Raji (cell line): ENCODE results near the gene PINK1.

Source experiments
- POLR2A ChIP-seq: IDR thresholded peaks from 2 replicates; pipeline ENCODE4 v1.6.1; 2011; ENCODE audit warnings: low read depth, low read length, control low read depth; ENCODE audit not compliant: insufficient read depth

The PINK1 gene

GRCh38 chr1:20696397-20697333, 63.4 kb downstream of the PINK1 start:
- no peak for TF ChIP-seq POLR2A

- TF ChIP-seq POLR2A = no peak
Observed at GRCh38 chr1:20697563-20697962, 64.3 kb downstream of the PINK1 start.

DNA sequence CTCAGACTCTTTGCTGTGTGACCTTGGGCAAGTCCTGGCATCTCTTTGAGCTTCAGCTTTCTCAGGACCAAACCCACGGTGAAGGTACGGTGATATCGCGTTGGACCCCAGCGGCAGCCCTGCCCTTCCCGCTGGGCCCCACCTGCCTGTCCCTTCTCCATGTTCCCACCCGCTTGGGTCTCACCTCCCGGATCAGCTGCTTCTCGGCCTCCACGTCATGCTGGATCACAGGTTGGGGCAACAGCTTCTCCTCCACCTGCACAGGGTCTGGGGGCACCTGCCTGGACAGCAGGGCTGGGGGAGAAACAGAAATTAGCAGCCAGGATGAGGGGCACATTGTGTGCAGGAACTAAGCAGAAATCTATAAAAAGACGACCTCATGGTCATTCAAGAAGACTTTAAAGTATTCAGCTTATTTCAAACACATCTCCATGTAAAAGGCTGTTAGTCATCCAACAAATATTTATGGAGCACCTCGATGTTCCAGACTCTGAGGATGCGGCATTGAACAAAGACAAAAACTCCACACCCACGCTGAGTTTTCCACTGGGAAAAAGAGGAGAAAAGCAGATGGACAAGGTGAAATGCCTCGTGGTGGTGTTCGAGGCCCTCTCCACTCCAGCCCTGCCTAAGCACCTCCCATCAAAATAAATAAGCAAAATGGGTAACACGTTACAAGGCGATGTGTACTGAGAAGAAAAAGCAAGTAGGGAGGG, 65.1 kb downstream of the PINK1 start:
- no peak for TF ChIP-seq POLR2A

- no peak for TF ChIP-seq POLR2A
Observed at GRCh38 chr1:20699558-20699957, 66.3 kb downstream of the PINK1 start.

- no peak for TF ChIP-seq POLR2A
Observed at GRCh38 chr1:20700636-20701215, 67.5 kb downstream of the PINK1 start.
